ENCODE data around the gene KIF21B. TPM values are rescaled to one million over a fixed set of nuclear protein-coding genes. Genes with fewer than 3 reads are reported as not detected.

The KIF21B gene
- total RNA-seq, 1 experiment from 2014 or later: 0.60 TPM

DNA sequence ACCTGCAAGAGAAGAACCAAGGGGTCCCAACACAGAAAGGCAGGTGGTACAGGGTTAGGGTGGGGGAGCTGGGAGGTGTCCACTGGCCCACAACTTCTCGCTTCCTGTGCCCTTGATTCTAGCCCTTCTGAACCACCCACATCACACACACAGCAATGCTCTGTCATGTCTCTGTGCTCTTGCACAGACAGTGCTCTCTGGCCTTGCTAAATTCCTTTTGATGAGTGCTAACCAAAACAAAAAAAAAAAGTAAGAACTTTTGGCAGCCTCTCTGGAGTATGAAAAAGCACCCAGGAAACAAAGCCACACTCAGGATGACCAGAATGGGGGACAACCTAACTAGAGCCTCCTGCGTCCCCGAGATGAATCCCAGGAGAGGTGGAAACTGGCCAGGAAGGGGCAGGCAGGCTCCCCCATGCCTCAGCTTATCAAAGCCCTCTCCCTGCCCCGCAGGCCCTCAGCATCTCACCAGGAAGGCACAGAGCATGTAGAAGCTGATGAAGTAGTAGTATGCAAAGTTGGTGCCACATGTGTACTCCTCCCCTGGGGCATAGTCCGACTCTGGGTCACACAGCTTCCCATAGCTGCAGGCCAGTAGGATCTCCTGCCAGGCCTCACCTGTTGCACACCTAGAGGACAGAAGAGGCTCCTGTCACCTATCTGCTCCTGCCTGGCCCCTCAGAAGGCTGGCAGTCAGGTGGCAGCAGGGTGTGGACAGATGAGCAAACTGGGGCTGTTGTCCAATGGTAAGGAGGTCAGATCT, 27.2 kb upstream of the KIF21B start:
- Histone ChIP-seq H3K36me3 (ENCODE audit: insufficient read depth, low read length, poor library complexity, severe bottlenecking) (no peaks in the 10 kb centered on the region), H3K27me3 (replicated peaks; ENCODE audit: insufficient read depth, low read depth, low read length, poor library complexity) (peaks cover 6% of the 10 kb centered on the region), H3K4me3 (ENCODE audit: low read depth, low read length, poor library complexity, severe bottlenecking) (no peak overlapping the region), H3K9me3 (ENCODE audit: low read depth, low read length, poor library complexity, severe bottlenecking) (no peaks in the 10 kb centered on the region), H3K4me1 (ENCODE audit: insufficient read depth, low read length, poor library complexity, severe bottlenecking) (no peaks in the 10 kb centered on the region), H3K27ac (ENCODE audit: low read depth, low read length, poor library complexity, severe bottlenecking) (no peak overlapping the region)
- TF ChIP-seq EZH2 (IDR thresholded peaks at IDR 0.05; ENCODE audit: borderline replicate concordance, low read depth, low read length, poor library complexity, severe bottlenecking) (no peak), CTCF (conservative IDR thresholded peaks at IDR 0.05; ENCODE audit: low read depth, low read length) (no peak)
- DNase-seq (ENCODE audit: low spot score): no peak
- intact Hi-C loops (cut with micrococcal nuclease; ENCODE audit: unreplicated experiment): no loop called here
- BruUV-seq (replicated peaks): no TSS peak
- ChIA-PET CTCF (no interaction called here), POLR2A (ENCODE audit: low non-redundant PET) (interaction anchor here (0.6 kb wide), 1 partner anchor 10 kb away, joined by 3 read pairs; no protein-coding TSS in a partner anchor)

- intact Hi-C loops (cut with micrococcal nuclease; ENCODE audit: unreplicated experiment): no loop called here
- BruUV-seq (replicated peaks): no TSS peak
- Histone ChIP-seq H3K4me1 (ENCODE audit: insufficient read depth, low read length, poor library complexity, severe bottlenecking) (no peaks in the 10 kb centered on the region), H3K9me3 (ENCODE audit: low read depth, low read length, poor library complexity, severe bottlenecking) (no peaks in the 10 kb centered on the region), H3K27me3 (replicated peaks; ENCODE audit: insufficient read depth, low read depth, low read length, poor library complexity) (peaks cover 6% of the 10 kb centered on the region), H3K36me3 (ENCODE audit: insufficient read depth, low read length, poor library complexity, severe bottlenecking) (no peaks in the 10 kb centered on the region), H3K27ac (ENCODE audit: low read depth, low read length, poor library complexity, severe bottlenecking) (no peak overlapping the region), H3K4me3 (ENCODE audit: low read depth, low read length, poor library complexity, severe bottlenecking) (no peak overlapping the region)
- ChIA-PET CTCF (no interaction called here), POLR2A (ENCODE audit: low non-redundant PET) (no interaction called here)
- no peak for DNase-seq (ENCODE audit: low spot score)
- TF ChIP-seq CTCF (conservative IDR thresholded peaks at IDR 0.05; ENCODE audit: low read depth, low read length) (no peak), EZH2 (IDR thresholded peaks at IDR 0.05; ENCODE audit: borderline replicate concordance, low read depth, low read length, poor library complexity, severe bottlenecking) (no peak)
These were observed 25.8 kb upstream of the KIF21B start for GRCh38 chr1:201049248-201049831.

DNA sequence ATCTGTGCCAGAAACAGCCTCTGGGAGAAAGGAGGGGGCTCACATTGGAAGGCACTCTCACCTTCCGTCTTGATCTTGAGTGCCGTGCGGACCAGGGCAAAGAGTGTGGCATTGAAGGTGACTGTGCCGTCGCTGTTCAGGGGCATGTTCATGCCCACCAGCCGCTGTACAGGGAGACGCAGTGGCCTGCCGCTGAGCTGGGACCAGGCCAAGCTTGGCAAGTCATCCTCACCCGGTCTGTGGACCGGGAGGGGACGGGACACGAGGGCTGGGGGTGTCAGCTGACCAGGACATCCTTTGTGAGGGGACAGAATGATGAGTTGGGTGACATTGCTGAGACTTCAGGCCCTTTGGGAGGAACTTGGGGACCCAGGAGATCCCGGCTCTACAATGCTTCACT, 25.0 kb upstream of the KIF21B start:
- H3K36me3 ChIP-seq (ENCODE audit: insufficient read depth, low read length, poor library complexity, severe bottlenecking): no peaks in the 10 kb centered on the region
- ChIA-PET CTCF (no interaction called here), POLR2A (ENCODE audit: low non-redundant PET) (interaction anchor here (0.6 kb wide), 1 partner anchor 32 kb away, joined by 3 read pairs; no protein-coding TSS in a partner anchor)
- H3K4me3 ChIP-seq (ENCODE audit: low read depth, low read length, poor library complexity, severe bottlenecking): no peak overlapping the region
- BruUV-seq (replicated peaks): no TSS peak
- H3K27ac ChIP-seq (ENCODE audit: low read depth, low read length, poor library complexity, severe bottlenecking): no peak overlapping the region
- H3K9me3 ChIP-seq (ENCODE audit: low read depth, low read length, poor library complexity, severe bottlenecking): no peaks in the 10 kb centered on the region
- peaks cover 6% of the 10 kb centered on the region for H3K27me3 ChIP-seq (replicated peaks; ENCODE audit: insufficient read depth, low read depth, low read length, poor library complexity)
- no peak for TF ChIP-seq EZH2 (IDR thresholded peaks at IDR 0.05; ENCODE audit: borderline replicate concordance, low read depth, low read length, poor library complexity, severe bottlenecking)
- TF ChIP-seq CTCF (conservative IDR thresholded peaks at IDR 0.05; ENCODE audit: low read depth, low read length): no peak
- DNase-seq (ENCODE audit: low spot score): no peak
- intact Hi-C loops (cut with micrococcal nuclease; ENCODE audit: unreplicated experiment): no loop called here
- no peaks in the 10 kb centered on the region for H3K4me1 ChIP-seq (ENCODE audit: insufficient read depth, low read length, poor library complexity, severe bottlenecking)

Measured in A673 (cell line).